ENCODE results near the gene CERS6.

DNA sequence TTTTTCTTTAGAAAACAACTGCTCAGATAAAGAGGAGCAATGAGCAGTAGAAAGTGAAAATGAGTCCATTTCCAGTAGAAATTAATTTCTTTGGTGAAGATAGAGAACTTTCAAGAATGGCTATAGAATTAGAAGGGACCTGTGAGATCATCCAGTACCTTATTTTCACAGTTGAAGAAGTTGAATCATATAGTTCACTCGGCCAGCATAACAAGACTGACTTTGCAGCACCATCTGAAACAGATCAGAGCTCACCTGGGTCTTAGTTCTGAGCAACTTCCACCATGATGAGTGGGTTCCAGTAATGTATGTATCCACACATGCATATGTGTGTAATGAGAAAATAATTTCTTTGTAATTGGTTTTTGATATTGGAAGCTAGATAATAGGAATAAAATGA, 58.6 kb downstream of the CERS6 start:
- TF ChIP-seq FOXA1 (IDR thresholded peaks at IDR 0.05) (no peak), SUZ12 (IDR thresholded peaks at IDR 0.05) (no peak), ZNF384 (IDR thresholded peaks at IDR 0.05) (no peak), SP1 (IDR thresholded peaks at IDR 0.05) (no peak), FOXK2 (IDR thresholded peaks at IDR 0.05) (no peak), FOXM1 (IDR thresholded peaks at IDR 0.05; ENCODE audit: borderline replicate concordance) (no peak), BHLHE40 (IDR thresholded peaks at IDR 0.05; ENCODE audit: borderline replicate concordance) (no peak), HDGF (IDR thresholded peaks at IDR 0.05; ENCODE audit: borderline replicate concordance) (no peak), LEF1 (IDR thresholded peaks at IDR 0.05; ENCODE audit: borderline replicate concordance) (no peak), NFRKB (IDR thresholded peaks at IDR 0.05) (no peak), L3MBTL2 (conservative IDR thresholded peaks at IDR 0.05) (no peak), ARNT (IDR thresholded peaks at IDR 0.05) (no peak)
- TF ChIP-seq, protein P1, sequence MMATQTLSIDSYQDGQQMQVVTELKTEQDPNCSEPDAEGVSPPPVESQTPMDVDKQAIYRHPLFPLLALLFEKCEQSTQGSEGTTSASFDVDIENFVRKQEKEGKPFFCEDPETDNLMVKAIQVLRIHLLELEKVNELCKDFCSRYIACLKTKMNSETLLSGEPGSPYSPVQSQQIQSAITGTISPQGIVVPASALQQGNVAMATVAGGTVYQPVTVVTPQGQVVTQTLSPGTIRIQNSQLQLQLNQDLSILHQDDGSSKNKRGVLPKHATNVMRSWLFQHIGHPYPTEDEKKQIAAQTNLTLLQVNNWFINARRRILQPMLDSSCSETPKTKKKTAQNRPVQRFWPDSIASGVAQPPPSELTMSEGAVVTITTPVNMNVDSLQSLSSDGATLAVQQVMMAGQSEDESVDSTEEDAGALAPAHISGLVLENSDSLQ (IDR thresholded peaks at IDR 0.05): no peak

All from HEK293T (cell line).